Caco-2 (cell line): ENCODE measurements around the gene PPP1R12A. TPM values are rescaled to one million over a fixed set of nuclear protein-coding genes. Genes with fewer than 3 reads are reported as not detected.
"Not testable (repeated sequence)": the region's sequence is repeated elsewhere in the genome, so short reads cannot be mapped to it uniquely, and the experiment has no call there.

Experiments
- BruUV-seq: library from RNA; stranded (reverse); fragments of 400-500 nt; replicated peaks from 2 replicates; lab custom pipeline; 2021; lab: Mats Ljungman, UMichigan
- CTCF ChIA-PET: fragments of 300-600 bp; sonication (Branson Sonifier 250); formaldehyde crosslinking; loops from one replicate; lab custom pipeline; 2022; ENCODE audit warnings: antibody characterized with exemption; lab: Charles Lee
- POLR2A ChIA-PET: fragments of 300-600 bp; sonication (Branson Sonifier 250); formaldehyde crosslinking; loops from one replicate; lab custom pipeline; 2022; ENCODE audit warnings: antibody characterized with exemption; lab: Charles Lee
- DNase-seq, 2 experiments: peaks; one replicate each; pipeline versions ENCODE4 v3.0.0 to v3.0.0-alpha.2; 2020 to 2022
- H3K27me3 ChIP-seq: replicated peaks from 2 replicates; pipeline ENCODE4 v1.6.0; 2011; ENCODE audit warnings: low read length; ENCODE audit not compliant: control insufficient read depth, insufficient read depth
- H3K36me3 ChIP-seq: 2 replicates; pipeline ENCODE4 v1.5.1; 2011; ENCODE audit warnings: low read length; ENCODE audit not compliant: control insufficient read depth, insufficient read depth
- H3K4me1 ChIP-seq: fragments of 250-450 bp; sonication (Bioruptor Pico); 2 replicates; pipeline ENCODE4 v1.5.1; 2020; ENCODE audit warnings: mild to moderate bottlenecking
- H3K4me3 ChIP-seq: 2 replicates; pipeline ENCODE4 v1.5.1; 2011; ENCODE audit warnings: low read depth, mild to moderate bottlenecking, control low read depth, low read length
- H3K9me3 ChIP-seq: fragments of 250-450 bp; sonication (Bioruptor Pico); 2 replicates; pipeline ENCODE4 v1.5.1; 2020; ENCODE audit warnings: mild to moderate bottlenecking, moderate library complexity
- H3K27ac Mint-ChIP-seq: one replicate; pipeline ENCODE4 v1.8.0; 2022; ENCODE audit warnings: mixed read lengths; ENCODE audit not compliant: unreplicated experiment
- H3K27me3 Mint-ChIP-seq: one replicate; pipeline ENCODE4 v1.8.0; 2022; ENCODE audit warnings: mixed read lengths; ENCODE audit not compliant: insufficient read depth, unreplicated experiment
- H3K36me3 Mint-ChIP-seq: one replicate; pipeline ENCODE4 v1.8.0; 2022; ENCODE audit warnings: mild to moderate bottlenecking, mixed read lengths; ENCODE audit not compliant: insufficient read depth, unreplicated experiment
- H3K4me1 Mint-ChIP-seq: one replicate; pipeline ENCODE4 v1.8.0; 2022; ENCODE audit warnings: low read depth, mixed read lengths; ENCODE audit not compliant: unreplicated experiment
- H3K4me3 Mint-ChIP-seq: one replicate; pipeline ENCODE4 v1.8.0; 2022; ENCODE audit warnings: mild to moderate bottlenecking, moderate library complexity, mixed read lengths; ENCODE audit not compliant: unreplicated experiment
- H3K9me3 Mint-ChIP-seq: one replicate; pipeline ENCODE4 v1.8.0; 2022; ENCODE audit warnings: mixed read lengths; ENCODE audit not compliant: unreplicated experiment
- CTCF ChIP-seq, 2 experiments: fragments of 200-600 bp in 1 of 2; IDR thresholded peaks; 1 replicate in 1 of 2; 2 replicates in 1 of 2; pipeline versions ENCODE4 v1.5.1 to v1.8.0; 2011 to 2022; ENCODE audit warnings: antibody characterized with exemption in 1 of 2, control low read depth in 1 of 2, inconsistent platforms in 1 of 2, low read depth in 1 of 2, low read length in 1 of 2, mild to moderate bottlenecking in 1 of 2, moderate library complexity in 1 of 2; ENCODE audit not compliant: insufficient read depth in 1 of 2, severe bottlenecking in 1 of 2, unreplicated experiment in 1 of 2
- intact Hi-C: fragments of 100-400 bp; cut with micrococcal nuclease; formaldehyde crosslinking; loops from one replicate; pipeline ENCODE4 v1.10.0; 2022; ENCODE audit not compliant: unreplicated experiment
- total RNA-seq: library from RNA; stranded (reverse); gene quantifications from 2 replicates; pipeline ENCODE4 v1.2.3, GENCODE V29; 2022

PPP1R12A gene
- total RNA-seq, 1 experiment from 2014 or later, result 62.5 TPM

GRCh38 chr12:79826267-79827128, 108.4 kb downstream of the PPP1R12A start:
- no peak for TF ChIP-seq CTCF (IDR thresholded peaks at IDR 0.05; ENCODE audit: insufficient read depth in 1 of 2, low read depth in 1 of 2, low read length in 1 of 2, severe bottlenecking in 1 of 2, unreplicated experiment in 1 of 2)
- no peak for DNase-seq

GRCh38 chr12:79822475-79822874, 112.4 kb downstream of the PPP1R12A start:
- BruUV-seq, result no TSS peak
- Mint-ChIP-seq H3K27me3 (no peaks in the 10 kb centered on the region), H3K4me3 (no peak overlapping the region), H3K27ac (no peak overlapping the region), H3K4me1 (no peaks in the 10 kb centered on the region), H3K9me3 (no peaks in the 10 kb centered on the region), H3K36me3 (peaks cover 17% of the 10 kb centered on the region)
- TF ChIP-seq CTCF (IDR thresholded peaks at IDR 0.05; ENCODE audit: insufficient read depth in 1 of 2, low read depth in 1 of 2, low read length in 1 of 2, severe bottlenecking in 1 of 2, unreplicated experiment in 1 of 2), result no peak
- Histone ChIP-seq H3K36me3 (no peaks in the 10 kb centered on the region), H3K27me3 (no peaks in the 10 kb centered on the region), H3K4me3 (no peak overlapping the region), H3K9me3 (no peaks in the 10 kb centered on the region), H3K4me1 (no peaks in the 10 kb centered on the region)
- ChIA-PET CTCF (no interaction called here), POLR2A (no interaction called here)
- no peak for DNase-seq
- intact Hi-C loops, result no loop called here

More at GRCh38 chr12:79826267-79827128, 108.4 kb downstream of the PPP1R12A start:
- Mint-ChIP-seq H3K4me3 (no peak overlapping the region), H3K4me1 (no peaks in the 10 kb centered on the region), H3K27me3 (no peaks in the 10 kb centered on the region), H3K36me3 (peaks cover 12% of the 10 kb centered on the region), H3K27ac (no peak overlapping the region), H3K9me3 (no peaks in the 10 kb centered on the region)
- H3K4me3 ChIP-seq, result no peak overlapping the region
- ChIA-PET POLR2A (no interaction called here), CTCF (no interaction called here)
- no peaks in the 10 kb centered on the region for H3K27me3 ChIP-seq
- no peaks in the 10 kb centered on the region for H3K4me1 ChIP-seq
- intact Hi-C loops, result no loop called here
- H3K36me3 ChIP-seq, result no peaks in the 10 kb centered on the region
- no peaks in the 10 kb centered on the region for H3K9me3 ChIP-seq
- BruUV-seq, result no TSS peak

GRCh38 chr12:79818856-79819255, 116.0 kb downstream of the PPP1R12A start:
- Mint-ChIP-seq H3K27ac (no peak overlapping the region), H3K9me3 (no peaks in the 10 kb centered on the region), H3K27me3 (no peaks in the 10 kb centered on the region), H3K4me1 (no peaks in the 10 kb centered on the region), H3K4me3 (no peak overlapping the region), H3K36me3 (peaks cover 23% of the 10 kb centered on the region)
- CTCF ChIA-PET, result no interaction called here
- BruUV-seq, result no TSS peak
- no peaks in the 10 kb centered on the region for H3K36me3 ChIP-seq
- intact Hi-C loops, result no loop called here
- no peaks in the 10 kb centered on the region for H3K4me1 ChIP-seq
- no peak for TF ChIP-seq CTCF (IDR thresholded peaks at IDR 0.05; ENCODE audit: insufficient read depth in 1 of 2, low read depth in 1 of 2, low read length in 1 of 2, severe bottlenecking in 1 of 2, unreplicated experiment in 1 of 2)
- no peaks in the 10 kb centered on the region for H3K27me3 ChIP-seq
- no peak overlapping the region for H3K4me3 ChIP-seq
- DNase-seq, result no peak
- POLR2A ChIA-PET, result no interaction called here
- no peaks in the 10 kb centered on the region for H3K9me3 ChIP-seq

GRCh38 chr12:79784366-79785065, 150.4 kb downstream of the PPP1R12A start:
- peaks cover 29% of the 10 kb centered on the region for H3K36me3 Mint-ChIP-seq

More at GRCh38 chr12:79784366-79785065, 150.4 kb downstream of the PPP1R12A start:
- intact Hi-C loops, H3K4me3 Mint-ChIP-seq, DNase-seq, H3K27me3 ChIP-seq, H3K27ac Mint-ChIP-seq, H3K27me3 Mint-ChIP-seq, H3K4me1 Mint-ChIP-seq, H3K36me3 ChIP-seq, H3K4me1 ChIP-seq, H3K9me3 Mint-ChIP-seq, POLR2A ChIA-PET, H3K4me3 ChIP-seq, BruUV-seq, H3K9me3 ChIP-seq, CTCF ChIA-PET: not testable (repeated sequence)
